ENCODE data around the gene PPM1E.
"Not testable (repeated sequence)": the region's sequence is repeated elsewhere in the genome, so short reads cannot be mapped to it uniquely, and the experiment has no call there.

PPM1E gene

GRCh38 chr17:58783380-58783779, 27.7 kb downstream of the PPM1E start:
- no peak for DNase-seq

- DNase-seq: no peak
Observed at GRCh38 chr17:58785097-58785496, 29.4 kb downstream of the PPM1E start.

- no peak for DNase-seq
Observed at GRCh38 chr17:58786586-58787295, 31.1 kb downstream of the PPM1E start.

- no peak for DNase-seq
Observed at GRCh38 chr17:58788199-58788598, 32.5 kb downstream of the PPM1E start.

GRCh38 chr17:58789160-58789559, 33.5 kb downstream of the PPM1E start:
- no peak for DNase-seq

- DNase-seq: no peak
Observed at GRCh38 chr17:58789831-58790230, 34.2 kb downstream of the PPM1E start.

GRCh38 chr17:58794508-58794907, 38.9 kb downstream of the PPM1E start:
- not testable (repeated sequence) for DNase-seq

- DNase-seq: no peak
Observed at GRCh38 chr17:58802188-58802587, 46.5 kb downstream of the PPM1E start.

GRCh38 chr17:58806046-58806445, 50.4 kb downstream of the PPM1E start:
- DNase-seq: no peak

GRCh38 chr17:58808609-58809563, 53.2 kb downstream of the PPM1E start:
- DNase-seq: no peak

GRCh38 chr17:58809564-58809936, 53.9 kb downstream of the PPM1E start:
- DNase-seq: no peak

- no peak for DNase-seq
Observed at GRCh38 chr17:58811290-58811689, 55.6 kb downstream of the PPM1E start.

GRCh38 chr17:58813712-58814111, 58.1 kb downstream of the PPM1E start:
- DNase-seq: no peak

GRCh38 chr17:58818654-58819053, 63.0 kb downstream of the PPM1E start:
- DNase-seq: no peak

- no peak for DNase-seq
Observed at GRCh38 chr17:58822148-58823050, 66.7 kb downstream of the PPM1E start.

GRCh38 chr17:58823051-58823525, 67.4 kb downstream of the PPM1E start:
- no peak for DNase-seq

GRCh38 chr17:58829172-58829637, 73.6 kb downstream of the PPM1E start:
- no peak for DNase-seq

GRCh38 chr17:58831780-58832179, 76.1 kb downstream of the PPM1E start:
- DNase-seq: no peak

GRCh38 chr17:58832514-58832913, 76.9 kb downstream of the PPM1E start:
- DNase-seq: no peak

- no peak for DNase-seq
Observed at GRCh38 chr17:58837699-58838098, 82.0 kb downstream of the PPM1E start.

GRCh38 chr17:58840820-58841612, 85.4 kb downstream of the PPM1E start:
- no peak for DNase-seq

GRCh38 chr17:58846413-58846812, 90.8 kb downstream of the PPM1E start:
- DNase-seq: not testable (repeated sequence)

Measured in activated naive CD4-positive, alpha-beta T cell treated with Interleukin-2 at 50 U/mL for 16 hours (primary cell).